Pulmonary artery endothelial cell (primary cell): ENCODE results near the gene SPCS2. TPM values are rescaled to one million over a fixed set of nuclear protein-coding genes. Genes with fewer than 3 reads are reported as not detected.
"Not testable (repeated sequence)": the region's sequence is repeated elsewhere in the genome, so short reads cannot be mapped to it uniquely, and the experiment has no call there.

Experiments used
- DNase-seq: peaks from one replicate; pipeline ENCODE4 v3.0.0-alpha.2; 2011; ENCODE audit warnings: low read depth, low spot score
- total RNA-seq: library from RNA; depleted of rRNA; stranded (reverse); fragments of >200 nt; gene quantifications from 2 replicates; pipeline ENCODE4 v1.2.3, GENCODE V29; 2014

The SPCS2 gene
- total RNA-seq, 1 donor from 2014 or later, result 16.4 TPM

GRCh38 chr11:74949753-74950137, 679 bp downstream of the SPCS2 start:
- DNase-seq, result no peak

- no peak for DNase-seq
Observed at GRCh38 chr11:74950374-74950969, 1.4 kb downstream of the SPCS2 start.

GRCh38 chr11:74951226-74951625, 2.2 kb downstream of the SPCS2 start:
- no peak for DNase-seq

- no peak for DNase-seq
Observed at GRCh38 chr11:74952752-74953151, 3.7 kb downstream of the SPCS2 start.

- DNase-seq, result no peak
Observed at GRCh38 chr11:74953451-74953850, 4.4 kb downstream of the SPCS2 start.

GRCh38 chr11:74954199-74954598, 5.1 kb downstream of the SPCS2 start:
- DNase-seq, result no peak

GRCh38 chr11:74956397-74957015, 7.4 kb downstream of the SPCS2 start:
- DNase-seq, result no peak

- no peak for DNase-seq
Observed at GRCh38 chr11:74957937-74958629, 9.0 kb downstream of the SPCS2 start.

- DNase-seq, result not testable (repeated sequence)
Observed at GRCh38 chr11:74960128-74960527, 11.1 kb downstream of the SPCS2 start.

GRCh38 chr11:74966651-74967050, 17.6 kb downstream of the SPCS2 start:
- DNase-seq, result no peak

GRCh38 chr11:74970852-74971395, 21.9 kb downstream of the SPCS2 start:
- DNase-seq, result no peak

- DNase-seq, result no peak
Observed at GRCh38 chr11:74971424-74971823, 22.4 kb downstream of the SPCS2 start.

- no peak for DNase-seq
Observed at GRCh38 chr11:74978041-74978440, 29.0 kb downstream of the SPCS2 start.

- DNase-seq, result no peak
Observed at GRCh38 chr11:74980634-74981033, 31.6 kb downstream of the SPCS2 start.

GRCh38 chr11:74981888-74982287, 32.8 kb downstream of the SPCS2 start:
- DNase-seq, result no peak

- no peak for DNase-seq
Observed at GRCh38 chr11:74984070-74984469, 35.0 kb downstream of the SPCS2 start.

- DNase-seq, result no peak
Observed at GRCh38 chr11:74984730-74985129, 35.7 kb downstream of the SPCS2 start.

- DNase-seq, result no peak
Observed at GRCh38 chr11:74988541-74989259, 39.6 kb downstream of the SPCS2 start, which contains the start of gene NEU3. Gene NEU3 (plus strand): TSS chr11:74988933. CDS start chr11:74989061, 128 bp downstream.

- no peak for DNase-seq
Observed at GRCh38 chr11:74989260-74989638, 40.2 kb downstream of the SPCS2 start.

GRCh38 chr11:74990150-74990549, 41.1 kb downstream of the SPCS2 start:
- DNase-seq, result not testable (repeated sequence)

- no peak for DNase-seq
Observed at GRCh38 chr11:74990941-74991340, 41.9 kb downstream of the SPCS2 start.

GRCh38 chr11:74992852-74993251, 43.8 kb downstream of the SPCS2 start:
- no peak for DNase-seq
